ENCODE measurements around the gene GNB4.

The GNB4 gene

GRCh38 chr3:179373938-179374337, 77.3 kb downstream of the GNB4 start:
- Histone ChIP-seq H3K27ac (no peak overlapping the region), H2AFZ (no peak overlapping the region), H3K9ac (no peak overlapping the region), H3K79me2 (no peaks in the 10 kb centered on the region), H3K4me2 (ENCODE audit: low read length) (no peak overlapping the region), H3K4me1 (no peaks in the 10 kb centered on the region), H3K36me3 (ENCODE audit: control insufficient read depth, insufficient read depth, low read length) (no peaks in the 10 kb centered on the region), H3K9me3 (ENCODE audit: control insufficient read depth, low read length) (no peaks in the 10 kb centered on the region), H3K4me3 (ENCODE audit: low read depth, low read length) (no peak overlapping the region), H3K27me3 (ENCODE audit: control insufficient read depth, insufficient read depth, low read length) (no peaks in the 10 kb centered on the region)
- TF ChIP-seq CTCF (IDR thresholded peaks at IDR 0.05) = no peak

DNA sequence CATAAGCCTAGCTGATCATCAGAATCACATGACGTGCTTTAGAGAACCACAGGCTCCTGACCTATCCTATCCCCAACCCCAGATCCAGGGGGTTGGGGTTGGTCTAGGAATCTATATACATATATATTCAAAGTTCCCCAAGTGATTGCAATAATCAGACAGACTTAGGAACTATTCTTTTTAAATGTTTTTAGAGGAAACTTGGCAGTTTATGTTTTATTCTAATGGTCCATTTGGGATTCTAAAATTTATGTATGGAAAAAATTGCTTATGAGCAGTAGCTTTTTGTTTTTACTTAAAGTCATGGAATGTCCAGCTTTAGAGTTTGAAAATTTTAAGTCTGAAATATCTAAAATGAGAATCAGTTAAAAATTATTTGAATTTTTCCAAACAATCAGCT, 81.6 kb downstream of the GNB4 start:
- Histone ChIP-seq H3K27ac (no peak overlapping the region), H3K4me1 (no peaks in the 10 kb centered on the region), H3K9me3 (ENCODE audit: control insufficient read depth, low read length) (no peaks in the 10 kb centered on the region), H3K36me3 (ENCODE audit: control insufficient read depth, insufficient read depth, low read length) (no peaks in the 10 kb centered on the region), H3K9ac (no peak overlapping the region), H3K27me3 (ENCODE audit: control insufficient read depth, insufficient read depth, low read length) (no peaks in the 10 kb centered on the region), H2AFZ (no peak overlapping the region), H3K4me2 (ENCODE audit: low read length) (no peak overlapping the region), H3K79me2 (no peaks in the 10 kb centered on the region), H3K4me3 (ENCODE audit: low read depth, low read length) (no peak overlapping the region)
- TF ChIP-seq CTCF (IDR thresholded peaks at IDR 0.05) = no peak

GRCh38 chr3:179363332-179363731, 87.9 kb downstream of the GNB4 start:
- Histone ChIP-seq H3K36me3 (ENCODE audit: control insufficient read depth, insufficient read depth, low read length) (no peaks in the 10 kb centered on the region), H3K4me2 (ENCODE audit: low read length) (no peak overlapping the region), H3K4me1 (no peaks in the 10 kb centered on the region), H3K79me2 (peaks cover 2% of the 10 kb centered on the region), H3K4me3 (ENCODE audit: low read depth, low read length) (no peak overlapping the region), H2AFZ (no peak overlapping the region), H3K27ac (no peak overlapping the region), H3K27me3 (ENCODE audit: control insufficient read depth, insufficient read depth, low read length) (no peaks in the 10 kb centered on the region), H3K9ac (no peak overlapping the region), H3K9me3 (ENCODE audit: control insufficient read depth, low read length) (no peaks in the 10 kb centered on the region)
- no peak for TF ChIP-seq CTCF (IDR thresholded peaks at IDR 0.05)

DNA sequence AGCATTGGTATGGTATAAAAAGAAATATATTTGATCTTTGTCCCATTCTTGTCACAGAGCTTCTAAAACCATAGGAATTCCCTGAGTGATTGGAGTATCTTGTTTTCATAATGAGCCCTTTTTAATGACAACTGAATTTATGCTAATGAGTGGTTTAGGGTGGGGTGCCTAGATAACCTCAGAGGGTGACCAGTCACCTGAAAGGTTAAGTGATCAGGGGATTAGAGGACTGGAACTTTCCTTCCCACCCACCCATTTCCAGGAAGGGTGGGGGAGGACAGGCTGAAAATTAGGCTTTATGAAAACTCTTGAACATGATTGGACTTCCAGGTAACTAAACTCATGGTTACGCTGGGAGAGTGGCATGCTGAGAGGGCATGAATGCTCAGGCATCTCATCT, 95.3 kb downstream of the GNB4 start:
- H3K9me3 ChIP-seq (ENCODE audit: control insufficient read depth, low read length) = no peaks in the 10 kb centered on the region
- no peak overlapping the region for H3K9ac ChIP-seq
- H2AFZ ChIP-seq = no peak overlapping the region
- no peak overlapping the region for H3K27ac ChIP-seq
- peaks cover 2% of the 10 kb centered on the region for H3K79me2 ChIP-seq
- H3K4me1 ChIP-seq = no peaks in the 10 kb centered on the region
- no peak overlapping the region for H3K4me3 ChIP-seq (ENCODE audit: low read depth, low read length)
- H3K36me3 ChIP-seq (ENCODE audit: control insufficient read depth, insufficient read depth, low read length) = no peaks in the 10 kb centered on the region
- TF ChIP-seq CTCF (IDR thresholded peaks at IDR 0.05) = no peak
- no peak overlapping the region for H3K4me2 ChIP-seq (ENCODE audit: low read length)
- no peaks in the 10 kb centered on the region for H3K27me3 ChIP-seq (ENCODE audit: control insufficient read depth, insufficient read depth, low read length)

DNA sequence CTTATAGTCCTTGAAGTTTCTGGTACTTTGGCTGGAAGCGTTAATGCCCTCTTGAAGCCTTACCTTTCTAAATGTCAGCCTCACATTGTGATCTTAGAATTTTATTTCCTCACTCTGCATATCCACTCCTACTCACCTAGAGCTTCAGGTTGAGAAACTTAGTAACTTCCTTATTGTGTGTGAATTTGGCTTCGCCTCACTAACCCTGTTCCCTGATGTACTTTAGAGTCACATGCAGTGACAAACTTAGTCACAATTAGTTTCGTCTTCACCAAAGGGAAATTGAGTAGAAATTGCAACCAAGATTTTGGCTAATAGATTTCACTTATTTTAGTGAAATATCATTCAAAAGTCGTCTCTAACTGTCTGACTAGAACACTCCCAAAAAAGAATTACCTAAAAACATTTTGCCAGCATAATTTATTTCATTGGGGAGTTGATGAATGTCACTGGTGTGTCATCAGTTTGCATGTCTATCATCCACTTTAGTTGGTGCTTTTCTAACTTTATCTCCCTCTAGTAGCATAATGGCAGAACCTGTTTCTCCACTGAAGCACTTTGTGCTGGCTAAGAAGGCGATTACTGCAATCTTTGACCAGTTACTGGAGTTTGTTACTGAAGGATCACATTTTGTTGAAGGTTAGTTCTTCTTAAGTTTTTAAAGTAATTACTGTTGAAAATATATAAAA, 102.8 kb downstream of the GNB4 start:
- Histone ChIP-seq H3K79me2 (no peaks in the 10 kb centered on the region), H3K4me3 (ENCODE audit: low read depth, low read length) (peak overlapping the region; percentile 97), H2AFZ (peak overlapping the region; percentile 99), H3K9ac (no peak overlapping the region), H3K4me2 (ENCODE audit: low read length) (peak overlapping the region; percentile 46), H3K9me3 (ENCODE audit: control insufficient read depth, low read length) (no peaks in the 10 kb centered on the region), H3K27me3 (ENCODE audit: control insufficient read depth, insufficient read depth, low read length) (no peaks in the 10 kb centered on the region), H3K36me3 (ENCODE audit: control insufficient read depth, insufficient read depth, low read length) (no peaks in the 10 kb centered on the region), H3K27ac (no peak overlapping the region), H3K4me1 (no peaks in the 10 kb centered on the region)
- TF ChIP-seq CTCF (IDR thresholded peaks at IDR 0.05) = no peak
